Activated CD4-positive, alpha-beta T cell treated with anti-CD3 and anti-CD28 coated beads for 4 hours (primary cell): Measurements from ENCODE around the gene CHST7.
A peak's percentile ranks its signal among the peaks of the same experiment; 100 is the strongest.
"Not testable (repeated sequence)": the region's sequence is repeated elsewhere in the genome, so short reads cannot be mapped to it uniquely, and the experiment has no call there.

ENCODE experiments used
- DNase-seq, 2 donors: peaks; one replicate each; pipeline ENCODE4 v3.0.0-alpha.2; 2020

Gene CHST7, protein sequence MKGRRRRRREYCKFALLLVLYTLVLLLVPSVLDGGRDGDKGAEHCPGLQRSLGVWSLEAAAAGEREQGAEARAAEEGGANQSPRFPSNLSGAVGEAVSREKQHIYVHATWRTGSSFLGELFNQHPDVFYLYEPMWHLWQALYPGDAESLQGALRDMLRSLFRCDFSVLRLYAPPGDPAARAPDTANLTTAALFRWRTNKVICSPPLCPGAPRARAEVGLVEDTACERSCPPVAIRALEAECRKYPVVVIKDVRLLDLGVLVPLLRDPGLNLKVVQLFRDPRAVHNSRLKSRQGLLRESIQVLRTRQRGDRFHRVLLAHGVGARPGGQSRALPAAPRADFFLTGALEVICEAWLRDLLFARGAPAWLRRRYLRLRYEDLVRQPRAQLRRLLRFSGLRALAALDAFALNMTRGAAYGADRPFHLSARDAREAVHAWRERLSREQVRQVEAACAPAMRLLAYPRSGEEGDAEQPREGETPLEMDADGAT

GRCh38 chrX:46573331-46573891 lies at the start of gene CHST7:
TSS of gene CHST7 (plus strand) at chrX:46573765. CDS start at chrX:46573932, 167 bp downstream.
- DNase-seq: peak; percentile 60

- not testable (repeated sequence) for DNase-seq
Observed at GRCh38 chrX:46528640-46529039, 44.9 kb upstream of the CHST7 start.

- not testable (repeated sequence) for DNase-seq
Observed at GRCh38 chrX:46529740-46530403, 43.7 kb upstream of the CHST7 start.

DNA sequence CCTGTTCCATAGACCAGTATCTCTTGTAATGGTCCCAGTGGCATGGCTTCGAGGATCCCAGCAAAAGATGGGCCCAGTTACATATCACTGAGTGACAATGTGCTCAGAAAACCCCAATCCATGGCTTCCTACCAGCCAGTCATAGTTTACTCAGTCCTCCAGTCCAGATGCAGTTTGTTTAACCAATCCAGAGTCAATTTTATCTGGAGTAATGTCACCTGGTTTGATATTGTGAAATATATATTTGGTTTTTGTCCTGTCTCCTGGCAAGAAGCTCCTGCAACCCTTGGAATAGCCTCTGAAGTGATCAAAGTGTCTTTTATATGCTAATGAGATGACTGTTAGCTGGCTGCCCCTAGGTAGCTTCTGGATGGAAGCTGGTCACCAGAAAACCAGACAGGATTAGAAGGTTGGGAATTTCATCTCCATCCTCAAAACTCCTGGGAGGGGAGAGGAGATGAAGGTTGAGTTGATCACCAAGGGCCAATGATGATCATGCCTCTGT lies 43.1 kb upstream of the CHST7 start:
- not testable (repeated sequence) for DNase-seq

DNA sequence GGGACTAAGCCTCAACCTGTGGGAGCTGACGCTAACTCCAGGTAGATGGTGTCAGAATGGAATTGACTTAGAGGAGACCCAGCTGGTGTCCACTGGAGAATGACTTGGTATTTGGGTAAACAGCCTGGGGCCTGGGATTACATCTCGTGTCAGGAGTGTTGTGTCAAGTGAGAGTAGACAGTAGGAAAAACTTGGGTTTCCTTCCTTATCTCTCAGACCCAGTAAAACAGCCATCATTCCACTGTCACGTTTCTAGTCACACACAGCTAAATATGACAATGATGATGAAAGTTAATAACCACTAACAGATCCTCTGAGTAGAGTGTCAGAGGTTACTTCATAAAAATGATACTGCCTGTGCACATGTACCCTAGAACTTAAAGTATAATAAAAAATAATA lies 42.1 kb upstream of the CHST7 start:
- no peak for DNase-seq

- no peak for DNase-seq
Observed at GRCh38 chrX:46543441-46543840, 30.1 kb upstream of the CHST7 start.

DNA sequence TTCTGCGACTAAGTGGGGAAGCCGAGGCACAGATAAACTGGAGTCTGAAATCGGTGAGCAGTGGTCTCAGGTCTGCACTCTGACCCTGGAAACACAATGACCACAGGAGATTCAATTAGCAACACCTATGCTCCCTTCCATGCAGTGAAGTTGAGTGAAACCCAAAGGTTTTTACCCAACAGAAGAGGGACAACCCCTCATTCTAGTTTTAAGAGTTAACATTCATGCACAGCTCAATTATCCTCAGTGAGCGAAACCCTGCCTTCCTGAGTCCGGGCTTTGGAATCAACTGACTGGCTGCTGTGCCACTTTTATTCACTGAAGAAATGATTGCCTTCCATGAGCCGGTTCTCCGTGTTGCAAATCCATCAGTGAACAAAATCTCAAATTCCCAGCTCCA lies 29.0 kb upstream of the CHST7 start:
- DNase-seq: not testable (repeated sequence)

- peak; percentile 92 to 94 for DNase-seq
Observed at GRCh38 chrX:46545111-46546005, 28.2 kb upstream of the CHST7 start, which contains the start of gene ZNF674. TSS of gene ZNF674 (minus strand) at chrX:46545421. CDS start at chrX:46542087, 3,334 bp downstream.

DNA sequence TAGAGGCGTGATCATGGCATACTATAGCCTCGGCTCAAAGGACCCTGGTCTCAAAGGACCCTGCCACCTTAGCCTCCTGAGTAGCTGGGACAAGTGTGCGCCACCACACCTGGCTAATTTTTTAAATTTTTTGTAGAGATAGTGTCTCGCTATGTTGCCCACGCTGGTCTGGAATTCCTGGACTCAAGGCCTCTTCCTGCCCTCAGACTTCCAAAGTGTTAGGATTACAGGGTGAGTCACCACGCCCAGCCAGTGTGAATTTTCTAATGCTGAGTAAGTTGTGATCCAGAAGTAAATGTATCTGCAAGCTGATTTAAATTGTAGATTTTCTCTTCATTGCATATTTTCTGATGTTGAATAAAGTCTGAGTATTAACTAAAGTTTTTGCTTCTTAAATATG lies 25.7 kb upstream of the CHST7 start:
- DNase-seq: no peak

- DNase-seq: no peak
Observed at GRCh38 chrX:46549914-46550313, 23.7 kb upstream of the CHST7 start.

DNA sequence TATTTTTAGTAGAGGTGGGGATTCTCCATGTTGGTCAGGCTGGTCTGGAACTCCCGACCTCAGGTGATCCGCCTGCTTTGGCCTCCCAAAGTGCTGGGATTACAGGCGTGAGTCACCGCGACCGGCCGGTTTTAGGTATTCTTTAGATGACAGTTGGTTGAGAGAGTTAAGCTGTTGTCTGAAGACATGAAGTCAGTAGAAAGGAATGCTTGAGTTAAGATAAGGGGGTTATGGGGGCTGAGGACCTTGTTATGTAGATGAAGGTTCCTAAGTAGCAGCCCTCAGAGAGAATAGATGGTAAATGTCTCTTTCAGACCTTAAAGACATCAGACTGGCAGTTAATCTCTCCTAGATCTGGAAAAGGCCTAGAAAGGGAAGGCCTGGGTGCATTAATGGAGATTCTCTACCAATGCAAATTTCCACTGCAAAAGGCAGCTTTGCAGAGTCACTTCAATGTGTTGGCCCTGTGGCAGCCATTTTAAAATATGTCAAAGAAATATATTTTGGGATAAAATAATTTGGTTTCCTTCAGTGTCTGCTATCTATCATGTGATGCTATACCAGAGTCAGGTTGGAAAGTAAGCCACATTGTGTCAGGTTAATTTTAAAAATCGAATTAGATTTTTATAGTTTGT lies 22.0 kb upstream of the CHST7 start:
- DNase-seq: no peak

GRCh38 chrX:46553935-46554334 lies 19.6 kb upstream of the CHST7 start:
- no peak for DNase-seq

DNA sequence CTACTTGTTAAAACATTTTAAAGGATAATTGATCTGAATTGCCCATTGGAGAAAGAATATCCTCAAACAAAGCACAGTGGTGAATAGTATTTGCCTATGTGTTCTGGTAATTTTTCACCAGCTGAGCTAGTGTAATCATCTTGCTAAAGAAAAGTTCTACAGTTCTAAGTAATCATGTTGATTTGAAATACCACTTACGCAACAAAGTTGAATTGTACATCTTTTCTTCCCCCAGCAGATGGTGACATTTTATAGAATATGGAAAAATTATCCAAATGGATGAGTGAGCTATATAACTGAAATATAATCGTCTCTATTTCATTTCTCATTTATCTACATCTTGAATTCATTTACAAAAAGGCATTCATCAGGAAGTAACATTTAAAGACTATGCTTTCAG lies 18.6 kb upstream of the CHST7 start:
- DNase-seq: no peak

- DNase-seq: no peak
Observed at GRCh38 chrX:46559062-46559461, 14.5 kb upstream of the CHST7 start.

DNA sequence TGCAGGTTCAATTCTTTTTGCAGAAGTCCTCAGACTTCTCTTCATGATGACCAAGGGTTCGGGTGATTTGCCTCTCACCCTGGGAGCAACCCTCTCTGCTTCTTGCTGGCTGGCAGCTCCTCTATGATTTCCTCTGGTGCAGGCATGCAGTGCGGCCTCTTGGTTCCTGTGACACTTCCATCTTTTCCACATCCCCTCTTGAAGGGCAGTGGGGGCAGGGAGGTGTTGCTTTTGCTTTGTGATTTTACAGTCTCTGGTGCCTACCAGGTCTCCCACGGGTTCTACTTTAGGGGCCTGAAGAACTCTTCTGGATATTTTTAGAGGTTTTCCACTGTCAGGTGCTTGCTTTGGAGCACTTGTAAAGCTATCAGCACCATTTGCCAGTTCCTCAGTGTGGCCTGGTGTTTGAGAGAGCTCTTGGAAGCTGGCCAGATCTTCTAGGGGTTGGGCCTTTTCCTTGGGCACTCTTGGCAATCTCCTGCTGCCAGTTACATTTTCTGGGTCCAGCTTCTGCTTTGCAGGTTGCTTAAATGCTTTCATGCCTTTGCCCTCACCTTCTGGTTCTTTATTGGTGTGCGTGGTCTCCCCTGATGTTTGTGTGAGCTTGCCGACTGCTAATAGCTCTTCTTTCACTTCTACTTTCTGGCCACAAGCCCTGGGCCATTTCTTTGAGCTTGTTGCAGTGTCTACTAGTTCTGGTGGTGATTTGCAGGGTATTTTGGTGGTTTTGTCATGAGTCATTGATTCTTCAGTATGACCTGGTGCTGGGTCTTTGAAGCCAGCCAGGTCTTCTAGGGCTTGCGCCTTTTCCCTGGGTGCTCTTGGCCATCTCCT lies 11.5 kb upstream of the CHST7 start:
- no peak for DNase-seq

DNA sequence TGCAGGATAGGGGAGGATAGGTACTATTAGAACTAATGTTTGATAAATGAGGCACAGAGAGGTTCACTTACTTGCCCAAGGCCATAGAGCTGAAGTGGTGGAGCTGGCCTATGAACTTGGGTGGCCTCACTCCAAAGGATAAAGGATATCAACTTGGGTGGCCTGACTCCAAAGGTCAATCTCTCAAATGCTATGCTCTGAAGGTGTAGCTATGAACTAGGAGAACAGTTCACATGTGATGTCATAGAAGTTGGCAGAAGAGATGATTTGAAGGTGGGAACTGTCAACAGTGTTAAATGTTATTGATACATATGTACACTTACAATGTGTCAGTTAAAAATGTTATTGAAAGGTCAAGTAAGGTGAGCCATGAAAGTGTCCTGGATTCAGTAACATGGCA lies 6.2 kb upstream of the CHST7 start:
- no peak for DNase-seq

DNA sequence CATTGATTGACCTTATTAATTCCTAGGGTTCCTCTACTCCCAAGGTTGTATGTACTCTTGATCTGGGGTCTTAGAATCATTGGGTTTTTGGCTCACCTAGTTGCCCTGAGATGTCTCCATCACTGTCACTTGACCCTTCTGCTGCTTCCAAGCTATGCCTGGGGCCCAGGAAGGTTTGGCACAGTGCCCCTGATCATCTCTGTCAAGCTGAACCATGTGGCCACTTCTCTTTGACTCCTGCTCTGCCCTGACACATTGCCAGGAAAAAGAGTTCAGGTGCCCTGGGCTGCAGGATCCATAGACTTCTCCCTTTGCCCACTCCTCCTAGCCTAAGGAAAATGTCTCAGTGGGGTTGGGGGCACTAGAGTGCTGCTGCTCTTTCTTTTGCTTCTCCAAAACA lies 3.9 kb upstream of the CHST7 start:
- no peak for DNase-seq

GRCh38 chrX:46571423-46572339 lies 1.9 kb upstream of the CHST7 start:
- no peak for DNase-seq

DNA sequence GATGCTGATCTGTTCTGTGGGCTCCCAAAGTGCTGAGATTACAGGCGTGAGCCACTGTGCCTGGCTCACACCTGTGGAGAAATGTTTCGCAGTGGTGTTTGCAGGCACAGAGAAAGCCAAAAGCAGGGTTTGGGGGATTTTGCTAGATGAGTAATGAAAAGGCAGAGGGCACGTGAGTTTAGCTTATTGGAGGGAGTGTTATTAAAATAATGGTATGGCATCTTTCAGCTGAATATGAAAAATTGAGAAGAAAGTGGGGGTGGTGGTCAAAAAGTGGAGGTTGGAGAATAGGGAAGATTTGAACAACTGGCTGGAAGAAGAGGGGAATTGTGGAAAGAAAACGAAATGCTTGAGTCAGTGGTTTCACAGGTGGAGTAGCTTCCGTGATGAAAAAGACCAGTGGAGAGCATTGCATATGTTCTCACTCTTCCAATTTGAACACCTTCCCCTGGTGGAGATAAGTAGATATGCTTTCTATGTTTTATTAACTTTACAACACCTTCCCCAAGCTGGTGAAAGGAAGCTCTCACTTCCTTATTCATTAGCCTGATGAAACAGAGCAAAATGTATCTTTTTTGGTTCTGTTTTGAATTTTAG lies 1.1 kb upstream of the CHST7 start:
- peak in 1 of 2 donors; percentile 24 for DNase-seq
